Thymus (tissue), 11 donors: Measurements from ENCODE around the gene BUD13. TPM values are rescaled to one million over a fixed set of nuclear protein-coding genes. Genes with fewer than 3 reads are reported as not detected.

Source experiments
- DNase-seq, 9 donors: peaks; one replicate each; pipeline ENCODE4 v3.0.0-alpha.2; 2013; ENCODE audit warnings: low spot score in 9 of 9, low read depth in 6 of 9, missing footprints in 1 of 9
- H3K27ac ChIP-seq, 2 donors: one replicate each; pipeline ENCODE4 v1.5.1; 2013; ENCODE audit warnings: control low read depth in 1 of 2, low read depth in 1 of 2, low read length in 1 of 2, mild to moderate bottlenecking in 1 of 2, moderate library complexity in 1 of 2
- H3K27me3 ChIP-seq, 2 donors: one replicate each; pipeline ENCODE4 v1.5.1; 2013; ENCODE audit warnings: low read length in 1 of 2; ENCODE audit not compliant: control insufficient read depth in 2 of 2, insufficient read depth in 1 of 2
- H3K36me3 ChIP-seq, 2 donors: one replicate each; pipeline ENCODE4 v1.5.1; 2013; ENCODE audit warnings: low read length in 1 of 2, mild to moderate bottlenecking in 1 of 2, moderate library complexity in 1 of 2; ENCODE audit not compliant: control insufficient read depth in 2 of 2, insufficient read depth in 2 of 2
- H3K4me1 ChIP-seq, 2 donors: one replicate each; pipeline ENCODE4 v1.5.1; 2013; ENCODE audit warnings: low read length in 2 of 2; ENCODE audit not compliant: control insufficient read depth in 2 of 2, insufficient read depth in 2 of 2
- H3K4me3 ChIP-seq, 2 donors: one replicate each; pipeline ENCODE4 v1.5.1; 2013; ENCODE audit warnings: low read length in 2 of 2, control low read depth in 1 of 2, mild to moderate bottlenecking in 1 of 2
- H3K9me3 ChIP-seq, 2 donors: one replicate each; pipeline ENCODE4 v1.5.1; 2013; ENCODE audit warnings: low read length in 1 of 2, mild to moderate bottlenecking in 1 of 2; ENCODE audit not compliant: control insufficient read depth in 2 of 2, insufficient read depth in 1 of 2
- WGBS: extraction: QIAGEN DNeasy Blood & Tissue Kit; methylation state at CpG from one replicate; pipeline ENCODE4 v1.1.7; 2013; 5-methylcytosine and 5-hydroxymethylcytosine counted together
- polyA plus RNA-seq: library from polyadenylated mRNA; stranded (reverse); fragments of 200-250 nt; gene quantifications from one replicate; pipeline ENCODE4 v1.2.3, GENCODE V29; 2013
- total RNA-seq: library from RNA; stranded (reverse); fragments of 120-200 nt; gene quantifications from one replicate; pipeline ENCODE4 v1.2.4, GENCODE V29; 2013
- donor health status: healthy.

Gene BUD13
- total and polyA plus RNA-seq, 2 donors: 18.1 to 36.9 TPM

GRCh38 chr11:116730601-116731000 lies 42.2 kb downstream of the BUD13 start:
- Histone ChIP-seq H3K9me3 (peaks cover 0 to 1% of the 10 kb centered on the region in 2 donors), H3K4me3 (no peak overlapping the region), H3K27ac (no peak overlapping the region), H3K27me3 (peaks cover 0 to 33% of the 10 kb centered on the region in 2 donors), H3K4me1 (peaks cover 0 to 16% of the 10 kb centered on the region in 2 donors), H3K36me3 (no peaks in the 10 kb centered on the region)
- DNase-seq: no peak
- 91% methylated on average over 6 of the region's 6 CpGs for WGBS

GRCh38 chr11:116730241-116730561 lies 42.6 kb downstream of the BUD13 start:
- H3K4me3 ChIP-seq: no peak overlapping the region
- WGBS: 96% methylated on average over 10 of the region's 10 CpGs
- no peak for DNase-seq
- H3K27me3 ChIP-seq: peaks cover 0 to 35% of the 10 kb centered on the region in 2 donors
- no peaks in the 10 kb centered on the region for H3K36me3 ChIP-seq
- H3K27ac ChIP-seq: no peak overlapping the region
- H3K4me1 ChIP-seq: peaks cover 0 to 16% of the 10 kb centered on the region in 2 donors
- H3K9me3 ChIP-seq: peaks cover 0 to 1% of the 10 kb centered on the region in 2 donors

- no peak for DNase-seq
- Histone ChIP-seq H3K36me3 (no peaks in the 10 kb centered on the region), H3K9me3 (peaks cover 0 to 1% of the 10 kb centered on the region in 2 donors), H3K27ac (no peak overlapping the region), H3K27me3 (peaks cover 0 to 39% of the 10 kb centered on the region in 2 donors), H3K4me3 (no peak overlapping the region), H3K4me1 (peaks cover 0 to 16% of the 10 kb centered on the region in 2 donors)
- 92% methylated on average over 8 of the region's 8 CpGs for WGBS
Observed at GRCh38 chr11:116729501-116730240, 43.1 kb downstream of the BUD13 start.

- H3K4me1 ChIP-seq: peaks cover 0 to 3% of the 10 kb centered on the region in 2 donors
- H3K9me3 ChIP-seq: peaks cover 0 to 1% of the 10 kb centered on the region in 2 donors
- H3K27ac ChIP-seq: no peak overlapping the region
- H3K36me3 ChIP-seq: no peaks in the 10 kb centered on the region
- H3K4me3 ChIP-seq: no peak overlapping the region
- DNase-seq: no peak
- WGBS: 89% methylated on average over 6 of the region's 6 CpGs
- peaks cover 0 to 42% of the 10 kb centered on the region in 2 donors for H3K27me3 ChIP-seq
Observed at GRCh38 chr11:116727990-116728389, 44.8 kb downstream of the BUD13 start.

- no peak overlapping the region for H3K4me3 ChIP-seq
- H3K27me3 ChIP-seq: peaks cover 0 to 28% of the 10 kb centered on the region in 2 donors
- no peak for DNase-seq
- H3K9me3 ChIP-seq: peaks cover 0 to 1% of the 10 kb centered on the region in 2 donors
- 84% methylated on average over 19 of the region's 19 CpGs for WGBS
- no peak overlapping the region for H3K27ac ChIP-seq
- no peaks in the 10 kb centered on the region for H3K4me1 ChIP-seq
- no peaks in the 10 kb centered on the region for H3K36me3 ChIP-seq
Observed at GRCh38 chr11:116725434-116726221, 47.2 kb downstream of the BUD13 start.

GRCh38 chr11:116724813-116725212 lies 48.0 kb downstream of the BUD13 start:
- Histone ChIP-seq H3K9me3 (peaks cover 0 to 1% of the 10 kb centered on the region in 2 donors), H3K27me3 (peaks cover 0 to 23% of the 10 kb centered on the region in 2 donors), H3K4me1 (no peaks in the 10 kb centered on the region), H3K27ac (no peak overlapping the region), H3K4me3 (no peak overlapping the region), H3K36me3 (no peaks in the 10 kb centered on the region)
- DNase-seq: no peak
- 91% methylated on average over 6 of the region's 6 CpGs for WGBS

- DNase-seq: no peak
- whole genome bisulfite sequencing: 90% methylated on average over 7 of the region's 7 CpGs
- H3K9me3 ChIP-seq: peaks cover 0 to 1% of the 10 kb centered on the region in 2 donors
- H3K27ac ChIP-seq: no peak overlapping the region
- no peaks in the 10 kb centered on the region for H3K36me3 ChIP-seq
- peaks cover 0 to 19% of the 10 kb centered on the region in 2 donors for H3K27me3 ChIP-seq
- H3K4me1 ChIP-seq: no peaks in the 10 kb centered on the region
- H3K4me3 ChIP-seq: no peak overlapping the region
Observed at GRCh38 chr11:116723511-116723910, 49.3 kb downstream of the BUD13 start.

GRCh38 chr11:116721988-116722387 lies 50.8 kb downstream of the BUD13 start:
- WGBS: 94% methylated on average over 4 of the region's 4 CpGs
- H3K27ac ChIP-seq: no peak overlapping the region
- H3K27me3 ChIP-seq: peaks cover 0 to 15% of the 10 kb centered on the region in 2 donors
- H3K4me3 ChIP-seq: no peak overlapping the region
- no peaks in the 10 kb centered on the region for H3K9me3 ChIP-seq
- DNase-seq: no peak
- no peaks in the 10 kb centered on the region for H3K36me3 ChIP-seq
- H3K4me1 ChIP-seq: no peaks in the 10 kb centered on the region

- no peaks in the 10 kb centered on the region for H3K4me1 ChIP-seq
- no peak overlapping the region for H3K27ac ChIP-seq
- peaks cover 0 to 14% of the 10 kb centered on the region in 2 donors for H3K27me3 ChIP-seq
- DNase-seq: no peak
- no peaks in the 10 kb centered on the region for H3K36me3 ChIP-seq
- H3K4me3 ChIP-seq: no peak overlapping the region
- WGBS: 96% methylated on average over 6 of the region's 6 CpGs
- H3K9me3 ChIP-seq: no peaks in the 10 kb centered on the region
Observed at GRCh38 chr11:116720895-116721294, 51.9 kb downstream of the BUD13 start.
